Right lobe of liver (tissue), 6 donors: ENCODE results near the gene POLR2L. TPM values are rescaled to one million over a fixed set of nuclear protein-coding genes. Genes with fewer than 3 reads are reported as not detected.

Experiments used
- ATAC-seq, 4 donors: fragments of 200-7000 bp; cut with Tn5 transposase; one replicate each; pipeline ENCODE4 v1.9.1; 2020; ENCODE audit warnings: mild to moderate bottlenecking in 4 of 4, moderate library complexity in 4 of 4
- DNase-seq, 3 donors: peaks; one replicate each; pipeline ENCODE4 v3.0.0-alpha.2; 2020
- H3K27ac ChIP-seq, 3 donors: fragments of 200-600 bp; one replicate each; pipeline ENCODE4 v1.8.0; 2022
- H3K27me3 ChIP-seq, 2 donors: fragments of 200-600 bp; one replicate each; pipeline ENCODE4 v1.8.0; 2022
- H3K36me3 ChIP-seq, 4 donors: fragments of 200-600 bp; sonication (generic) in 1 of 4; one replicate each; pipeline versions ENCODE4 v1.5.1 to v1.8.0; 2017 to 2022; ENCODE audit warnings: control low read depth in 1 of 4
- H3K4me1 ChIP-seq, 4 donors: fragments of 200-600 bp; sonication (generic) in 1 of 4; one replicate each; pipeline versions ENCODE4 v1.5.1 to v1.8.0; 2017 to 2022; ENCODE audit warnings: control low read depth in 1 of 4
- H3K4me3 ChIP-seq, 3 donors: fragments of 200-600 bp; one replicate each; pipeline ENCODE4 v1.8.0; 2022
- H3K9me3 ChIP-seq, 4 donors: fragments of 200-600 bp; sonication (generic) in 1 of 4; one replicate each; pipeline versions ENCODE4 v1.5.1 to v1.8.0; 2017 to 2022; ENCODE audit warnings: control low read depth in 1 of 4
- CTCF ChIP-seq, 4 donors: fragments of 200-600 bp in 3 of 4; fragments of 450-650 bp in 1 of 4; IDR thresholded peaks; one replicate each; pipeline versions ENCODE4 v1.5.1 to v1.8.0; 2016 to 2022; ENCODE audit warnings: antibody characterized with exemption in 4 of 4, mild to moderate bottlenecking in 2 of 4
- POLR2A ChIP-seq: fragments of 450-650 bp; IDR thresholded peaks from one replicate; pipeline ENCODE4 v1.6.1; 2017; ENCODE audit warnings: antibody characterized with exemption, mild to moderate bottlenecking
- WGBS: methylation state at CpG from one replicate; pipeline ENCODE4 v1.1.6; 2018; ENCODE audit warnings: low coverage, low lambda C conversion rate; ENCODE audit not compliant: insufficient coverage; ENCODE audit errors: missing lambda C conversion rate; 5-methylcytosine and 5-hydroxymethylcytosine counted together
- intact Hi-C, 2 donors: fragments of 100-400 bp; cut with DNase I; formaldehyde crosslinking; loops; one replicate each; pipeline versions ENCODE4 v1.11.2 to v1.14.1; 2022
- total RNA-seq, 6 experiments: library from RNA; depleted of rRNA in 2 of 6; stranded (reverse); fragments of >200 nt in 2 of 6; fragmentation: NEBNext Ultra II Directional in 3 of 6; extraction: Animal tissue kit (Norgen Biotek cat#: 25700) in 3 of 6; gene quantifications; one replicate each; pipeline versions ENCODE4 v1.1.0 to v1.2.4, GENCODE V29; 2016 to 2023
- donor health status: DM: no; HTN: yes; CAD: no.
- donor health status: DM: no; HTN: no; CAD: no.
- donor health status: DM: no; HTN: no; CAD: no.
- donor health status: DM: no; HTN: yes; CAD: no.
- donor health status: DM: no; HTN: yes; CAD: no.

POLR2L gene
- total RNA-seq, 6 experiments from 2014 or later = 34.5 to 88.1 (median 72.9) TPM

GRCh38 chr11:854601-855329 is 12.4 kb upstream of the POLR2L start:
- Histone ChIP-seq H3K27me3 (no peaks in the 10 kb centered on the region), H3K4me3 (no peak overlapping the region), H3K36me3 (no peaks in the 10 kb centered on the region), H3K27ac (no peak overlapping the region), H3K4me1 (no peaks in the 10 kb centered on the region), H3K9me3 (no peaks in the 10 kb centered on the region)
- WGBS = no CpG with 5 or more reads among the region's 20 CpGs
- TF ChIP-seq POLR2A (no peak), CTCF (IDR thresholded peaks at IDR 0.05) (no peak)
- intact Hi-C loops = loop anchor here in 1 of 2 donors (10.0 kb wide), 1 partner anchor 200 kb away; no protein-coding TSS in a partner anchor
- DNase-seq (no peak), ATAC-seq (no peak)

- no peaks in the 10 kb centered on the region for H3K9me3 ChIP-seq
- ATAC-seq (no peak), DNase-seq (no peak)
- no peak overlapping the region for H3K4me3 ChIP-seq
- TF ChIP-seq CTCF (IDR thresholded peaks at IDR 0.05) (no peak), POLR2A (no peak)
- peaks cover 0 to 5% of the 10 kb centered on the region in 2 donors for H3K27me3 ChIP-seq
- H3K36me3 ChIP-seq = no peaks in the 10 kb centered on the region
- peaks cover 0 to 3% (median 0%) of the 10 kb centered on the region in 4 donors for H3K4me1 ChIP-seq
- no peak overlapping the region for H3K27ac ChIP-seq
- intact Hi-C loops = loop anchor here in 1 of 2 donors (10.0 kb wide), 1 partner anchor 201 kb away; no protein-coding TSS in a partner anchor
- 89% methylated on average over 7 of the region's 27 CpGs for WGBS
These were observed 11.5 kb upstream of the POLR2L start for GRCh38 chr11:853682-854448.

- TF ChIP-seq POLR2A (no peak), CTCF (IDR thresholded peaks at IDR 0.05) (no peak)
- no peaks in the 10 kb centered on the region for H3K36me3 ChIP-seq
- no peak for ATAC-seq
- H3K4me3 ChIP-seq = no peak overlapping the region
- H3K4me1 ChIP-seq = peaks cover 0 to 11% (median 0%) of the 10 kb centered on the region in 4 donors
- intact Hi-C loops = loop anchor here in 1 of 2 donors (10.0 kb wide), 1 partner anchor 202 kb away; no protein-coding TSS in a partner anchor
- no peak for DNase-seq
- peaks cover 0 to 5% of the 10 kb centered on the region in 2 donors for H3K27me3 ChIP-seq
- no peak overlapping the region for H3K27ac ChIP-seq
- WGBS = 77% methylated on average over 10 of the region's 15 CpGs
- H3K9me3 ChIP-seq = no peaks in the 10 kb centered on the region
These were observed 10.4 kb upstream of the POLR2L start for GRCh38 chr11:852762-853161.

GRCh38 chr11:850775-851763 is 8.7 kb upstream of the POLR2L start:
- Histone ChIP-seq H3K4me1 (peaks cover 0 to 11% (median 0%) of the 10 kb centered on the region in 4 donors), H3K27ac (no peak overlapping the region), H3K9me3 (no peaks in the 10 kb centered on the region), H3K4me3 (no peak overlapping the region), H3K27me3 (peaks cover 0 to 5% of the 10 kb centered on the region in 2 donors), H3K36me3 (no peaks in the 10 kb centered on the region)
- WGBS = 67% methylated on average over 1 of the region's 28 CpGs
- TF ChIP-seq CTCF (IDR thresholded peaks at IDR 0.05) = no peak
- TF ChIP-seq POLR2A = no peak
- no peak for ATAC-seq
- DNase-seq = no peak
- intact Hi-C loops = loop anchor here in 1 of 2 donors (10.0 kb wide), 1 partner anchor 204 kb away; no protein-coding TSS in a partner anchor
